Activated T-helper 17 cell treated with anti-CD3 and anti-CD28 coated beads, Interleukin-2, amount 50 U/mL, for 72 hours (primary cell): ENCODE data around the gene SNF8. TPM values are rescaled to one million over a fixed set of nuclear protein-coding genes. Genes with fewer than 3 reads are reported as not detected.
"Not testable (repeated sequence)": the region's sequence is repeated elsewhere in the genome, so short reads cannot be mapped to it uniquely, and the experiment has no call there.

Experiments
- ATAC-seq: fragments of 150-1000 bp; cut with Tn5 transposase; replicated peaks from 2 replicates; pipeline ENCODE4 v1.10.0; 2021; ENCODE audit warnings: mild to moderate bottlenecking, moderate library complexity
- H3K27ac Mint-ChIP-seq: one replicate; pipeline ENCODE4 v1.8.0; 2022; ENCODE audit warnings: mixed read lengths
- H3K27me3 Mint-ChIP-seq: one replicate; pipeline ENCODE4 v1.8.0; 2022; ENCODE audit warnings: mixed read lengths
- H3K36me3 Mint-ChIP-seq: one replicate; pipeline ENCODE4 v1.8.0; 2022; ENCODE audit warnings: low read depth, mild to moderate bottlenecking, mixed read lengths
- H3K4me1 Mint-ChIP-seq: one replicate; pipeline ENCODE4 v1.8.0; 2022; ENCODE audit warnings: mixed read lengths
- H3K4me3 Mint-ChIP-seq: one replicate; pipeline ENCODE4 v1.8.0; 2022; ENCODE audit warnings: mild to moderate bottlenecking, mixed read lengths
- H3K9me3 Mint-ChIP-seq: one replicate; pipeline ENCODE4 v1.8.0; 2022; ENCODE audit warnings: mixed read lengths
- total RNA-seq, 2 donors: library from RNA; stranded (reverse); gene quantifications; one replicate each; pipeline ENCODE4 v1.2.3, GENCODE V29; 2022

The SNF8 gene
- total RNA-seq, 2 donors from 2014 or later: 62.7 to 127 TPM

DNA sequence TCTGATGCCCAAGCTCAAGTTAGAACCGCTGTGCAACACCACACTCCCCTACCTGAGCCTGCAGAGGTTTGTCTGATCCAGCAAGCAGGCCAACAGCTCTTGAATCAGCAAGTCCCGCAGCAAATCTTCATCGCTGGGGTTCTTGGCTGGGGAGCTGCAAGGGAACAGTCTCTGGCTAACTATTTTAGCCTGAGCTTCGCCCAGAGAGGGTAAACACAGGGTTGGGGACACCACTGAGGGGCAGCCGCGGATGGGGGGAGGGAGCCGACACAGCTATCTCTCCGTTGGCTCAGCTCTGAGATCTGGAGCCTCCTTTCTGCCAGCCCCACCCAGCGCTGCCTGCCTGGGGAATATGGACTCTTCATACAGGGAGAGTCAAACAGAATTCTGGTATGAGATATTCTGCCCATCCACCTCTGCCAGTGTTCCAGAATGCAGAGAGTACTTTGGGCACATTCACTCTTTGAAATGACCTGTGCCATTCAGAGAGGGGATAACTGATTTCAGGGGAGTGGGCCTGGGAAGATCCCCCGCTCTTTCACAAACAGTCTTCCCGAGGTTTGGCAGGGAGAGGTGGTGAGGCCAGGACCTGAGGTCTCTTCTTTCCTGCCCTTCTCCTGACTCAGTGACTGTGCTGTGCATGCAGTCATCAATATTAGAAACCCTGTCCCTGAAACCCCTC lies 16.3 kb upstream of the SNF8 start:
- ATAC-seq: no peak
- Mint-ChIP-seq H3K27ac (no peak overlapping the region), H3K4me3 (no peak overlapping the region), H3K4me1 (no peaks in the 10 kb centered on the region), H3K27me3 (peaks cover 32% of the 10 kb centered on the region), H3K9me3 (no peaks in the 10 kb centered on the region), H3K36me3 (no peaks in the 10 kb centered on the region)

DNA sequence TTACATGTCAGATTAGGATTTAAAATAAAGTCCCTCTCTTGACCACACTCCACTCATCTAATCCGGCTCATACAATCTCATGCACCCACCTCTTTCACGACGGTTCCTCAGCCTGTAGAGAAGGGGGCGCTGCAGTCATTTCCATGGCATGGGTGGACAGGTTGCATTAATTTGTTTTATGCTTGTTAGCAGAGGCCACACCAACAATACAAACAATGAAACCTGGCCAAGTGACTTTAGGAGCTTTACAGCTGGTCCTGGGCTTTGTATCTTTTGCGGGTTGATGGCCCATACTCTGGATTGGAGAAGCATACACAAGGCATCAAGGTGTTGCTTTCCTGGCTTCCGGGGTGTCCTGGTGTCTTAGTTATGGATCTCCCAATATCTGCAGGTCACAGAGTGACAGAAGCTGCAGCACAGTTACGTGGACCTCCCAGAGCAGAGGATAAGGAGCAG lies 9.7 kb upstream of the SNF8 start:
- Mint-ChIP-seq H3K9me3 (no peaks in the 10 kb centered on the region), H3K4me3 (no peak overlapping the region), H3K27ac (no peak overlapping the region), H3K36me3 (no peaks in the 10 kb centered on the region), H3K4me1 (no peaks in the 10 kb centered on the region), H3K27me3 (peaks cover 20% of the 10 kb centered on the region)
- no peak for ATAC-seq

DNA sequence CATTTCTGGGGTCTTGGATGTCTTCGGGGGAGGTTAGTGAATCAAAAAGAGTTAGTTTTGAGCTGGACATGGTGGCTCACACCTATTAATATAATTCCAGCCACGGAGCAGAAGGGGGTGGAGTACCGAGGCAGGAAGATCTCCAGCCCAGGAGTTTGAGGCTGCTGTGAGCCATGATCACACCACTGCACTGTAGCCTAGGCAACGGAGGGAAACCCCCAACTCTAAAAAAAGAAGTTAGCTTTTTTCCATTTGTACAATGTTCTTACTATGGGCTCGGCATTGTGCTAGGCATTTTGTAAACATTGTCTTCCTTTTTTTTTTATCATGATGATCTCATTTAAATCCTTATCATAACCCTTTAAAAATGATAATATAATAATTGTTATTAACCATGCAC lies 8.3 kb upstream of the SNF8 start:
- Mint-ChIP-seq H3K27ac (no peak overlapping the region), H3K9me3 (no peaks in the 10 kb centered on the region)
- peak; percentile 37 for ATAC-seq

DNA sequence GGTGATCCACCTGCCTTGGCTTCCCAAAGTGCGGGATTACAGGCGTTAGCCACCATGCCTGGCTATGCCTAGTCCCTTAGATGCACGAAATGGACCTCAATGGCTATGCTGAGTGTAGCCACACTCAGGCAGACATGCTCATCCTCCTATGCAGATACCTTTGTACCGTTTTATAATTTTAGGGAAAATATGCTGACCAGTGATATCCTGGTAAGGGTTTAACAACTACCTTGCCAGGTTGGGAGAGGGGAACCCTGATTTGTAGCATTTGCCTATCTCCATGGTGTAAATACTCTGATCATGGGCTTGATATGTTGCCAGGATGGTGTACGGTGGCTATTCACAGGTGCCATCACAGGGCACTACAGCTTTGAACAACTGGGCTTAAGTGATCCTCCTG lies 6.9 kb upstream of the SNF8 start:
- Mint-ChIP-seq H3K9me3 (no peaks in the 10 kb centered on the region), H3K27me3 (peaks cover 14% of the 10 kb centered on the region), H3K27ac (no peak overlapping the region), H3K4me1 (no peaks in the 10 kb centered on the region), H3K36me3 (no peaks in the 10 kb centered on the region), H3K4me3 (no peak overlapping the region)
- ATAC-seq: no peak

More for the DNA sequence above, 8.3 kb upstream of the SNF8 start:
- Mint-ChIP-seq H3K27me3 (peaks cover 17% of the 10 kb centered on the region), H3K4me1 (no peaks in the 10 kb centered on the region), H3K36me3 (no peaks in the 10 kb centered on the region), H3K4me3 (no peak overlapping the region)

DNA sequence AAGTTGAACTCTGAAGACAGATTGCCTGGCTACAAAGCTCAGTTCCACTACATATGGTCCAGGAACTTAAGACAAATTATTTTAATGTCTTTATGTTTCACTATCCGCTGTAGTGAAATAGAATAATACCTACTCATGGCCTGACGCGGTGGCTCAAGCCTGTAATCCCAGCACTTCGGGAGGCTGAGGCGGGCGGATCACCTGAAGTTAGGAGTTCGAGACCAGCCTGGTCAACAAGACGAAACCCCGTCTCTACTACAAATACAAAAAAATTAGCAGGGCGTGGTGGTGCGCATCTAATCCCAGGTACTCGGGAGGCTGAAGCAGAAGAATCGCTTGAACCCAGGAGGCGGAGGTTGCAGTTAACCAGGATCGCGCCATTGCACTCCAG lies 614 bp upstream of the SNF8 start:
- not testable (repeated sequence) for H3K9me3 Mint-ChIP-seq, ATAC-seq, H3K4me1 Mint-ChIP-seq, H3K27me3 Mint-ChIP-seq
- Mint-ChIP-seq H3K36me3 (peaks cover 30% of the 10 kb centered on the region), H3K4me3 (peak overlapping the region; percentile 90), H3K27ac (peak overlapping the region; percentile 94)

DNA sequence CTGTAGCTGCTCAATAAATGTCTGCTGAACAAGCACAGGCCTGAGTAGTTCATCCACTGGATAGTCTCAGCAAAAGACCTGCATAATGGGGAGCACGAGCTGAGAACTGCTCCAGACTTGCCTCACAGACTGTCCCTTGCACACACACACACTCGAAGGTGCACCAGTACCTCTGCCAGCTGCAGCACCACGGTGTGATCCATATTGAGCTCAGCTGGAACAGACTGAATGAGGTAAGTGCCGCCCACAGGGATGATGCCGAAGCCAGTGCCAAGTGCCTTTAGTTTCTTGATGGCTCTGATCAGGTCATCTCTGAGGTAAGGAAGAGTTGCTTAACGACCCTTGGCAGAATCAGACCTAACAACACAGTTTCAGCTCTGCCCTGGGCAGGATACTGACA lies 11.6 kb downstream of the SNF8 start:
- H3K9me3 Mint-ChIP-seq: no peaks in the 10 kb centered on the region
- H3K27ac Mint-ChIP-seq: peak overlapping the region; percentile 56
- H3K4me1 Mint-ChIP-seq: peaks cover 5% of the 10 kb centered on the region
- H3K36me3 Mint-ChIP-seq: peaks cover 100% of the 10 kb centered on the region
- H3K4me3 Mint-ChIP-seq: no peak overlapping the region
- no peak for ATAC-seq
- H3K27me3 Mint-ChIP-seq: no peaks in the 10 kb centered on the region

DNA sequence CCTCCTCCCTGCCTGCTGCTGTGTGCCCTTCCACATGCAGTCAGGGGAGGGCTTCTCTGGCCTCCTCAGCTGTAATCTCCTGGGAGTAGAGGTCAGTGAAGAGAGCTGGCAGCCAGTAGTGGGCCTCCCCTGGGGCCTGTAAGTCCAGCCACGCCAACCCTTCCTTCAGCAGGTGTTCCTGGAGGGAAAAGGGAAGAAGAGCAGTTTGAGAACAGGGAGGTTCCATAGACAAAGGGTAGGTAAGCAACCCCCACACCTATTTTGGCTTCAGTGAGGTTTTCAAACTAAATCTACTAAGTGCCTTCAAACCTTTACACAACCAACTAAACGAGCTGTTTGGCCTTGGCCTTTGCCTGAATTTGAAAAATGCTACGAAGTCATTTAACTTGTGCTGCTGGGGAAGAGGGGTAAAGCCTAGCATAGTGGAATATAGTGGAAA lies 14.2 kb downstream of the SNF8 start:
- ATAC-seq: no peak
- H3K27ac Mint-ChIP-seq: peak overlapping the region; percentile 69
- peaks cover 5% of the 10 kb centered on the region for H3K4me1 Mint-ChIP-seq
- H3K4me3 Mint-ChIP-seq: no peak overlapping the region
- peaks cover 100% of the 10 kb centered on the region for H3K36me3 Mint-ChIP-seq
- no peaks in the 10 kb centered on the region for H3K9me3 Mint-ChIP-seq
- H3K27me3 Mint-ChIP-seq: no peaks in the 10 kb centered on the region

DNA sequence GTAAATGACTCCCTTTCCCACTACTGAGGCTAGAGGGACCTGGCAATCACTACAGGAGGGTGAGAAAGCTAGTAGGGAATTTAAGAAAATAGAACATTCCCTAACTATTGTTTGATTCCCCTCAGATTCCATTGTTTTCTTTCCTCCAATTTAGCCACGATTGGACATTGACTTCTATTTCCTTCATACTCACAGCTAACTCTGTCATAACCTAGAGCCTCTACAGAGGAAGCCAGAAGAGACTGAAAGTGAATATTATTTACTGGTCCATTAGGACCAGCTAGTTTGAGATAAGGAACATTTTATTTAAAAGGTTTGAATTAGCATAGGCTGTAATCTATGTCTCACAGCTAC lies 14.9 kb downstream of the SNF8 start:
- Mint-ChIP-seq H3K36me3 (peaks cover 100% of the 10 kb centered on the region), H3K4me3 (no peak overlapping the region), H3K4me1 (peaks cover 5% of the 10 kb centered on the region), H3K9me3 (no peaks in the 10 kb centered on the region), H3K27ac (peak overlapping the region; percentile 69), H3K27me3 (no peaks in the 10 kb centered on the region)
- no peak for ATAC-seq

DNA sequence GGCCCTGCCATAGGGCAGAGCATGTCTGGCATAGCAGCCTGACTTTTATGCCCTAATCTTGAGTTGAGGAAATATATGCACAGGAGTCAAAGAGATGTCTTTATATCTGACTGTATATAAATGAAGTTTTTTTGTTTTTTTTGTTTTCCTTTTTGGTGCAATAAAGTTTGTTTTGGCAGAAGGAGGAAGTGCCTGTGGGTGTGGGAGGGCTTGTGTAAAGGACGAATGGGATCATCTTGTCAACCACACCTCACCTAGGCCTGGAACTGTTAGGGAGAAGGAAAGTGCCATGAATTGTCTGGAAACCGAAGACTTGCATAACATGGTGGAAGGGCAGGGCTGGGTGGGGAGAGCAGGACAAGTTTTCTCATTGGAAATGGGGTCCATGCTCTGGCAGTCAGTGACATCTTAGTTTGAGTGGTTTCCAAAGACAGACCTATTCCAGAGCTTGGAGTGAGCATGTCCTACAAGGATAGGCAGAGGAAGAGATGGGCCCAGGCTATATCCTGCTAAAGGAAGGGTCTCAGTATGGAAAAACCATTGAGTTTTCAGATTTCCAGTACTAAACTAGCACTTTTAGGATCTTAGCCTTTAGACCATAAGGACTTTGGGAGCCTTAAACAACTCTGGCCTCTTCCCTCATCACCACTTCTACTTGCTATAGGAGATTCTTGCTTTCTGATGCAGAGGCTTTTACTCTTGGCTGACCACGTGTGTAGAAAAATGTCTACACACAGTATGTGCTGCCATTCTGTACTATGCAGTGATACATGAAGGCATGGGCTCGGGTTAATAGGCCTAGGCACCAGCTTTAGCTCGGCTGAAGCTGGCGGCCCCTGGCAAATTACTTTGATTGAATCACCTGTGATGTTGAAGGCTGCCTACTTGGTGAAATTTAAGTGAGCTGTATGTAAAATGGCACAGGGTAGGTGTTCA lies 15.5 kb downstream of the SNF8 start:
- Mint-ChIP-seq H3K4me3 (no peak overlapping the region), H3K27me3 (no peaks in the 10 kb centered on the region), H3K27ac (peak overlapping the region; percentile 41), H3K4me1 (peaks cover 5% of the 10 kb centered on the region), H3K36me3 (peaks cover 100% of the 10 kb centered on the region), H3K9me3 (no peaks in the 10 kb centered on the region)
- ATAC-seq: no peak

DNA sequence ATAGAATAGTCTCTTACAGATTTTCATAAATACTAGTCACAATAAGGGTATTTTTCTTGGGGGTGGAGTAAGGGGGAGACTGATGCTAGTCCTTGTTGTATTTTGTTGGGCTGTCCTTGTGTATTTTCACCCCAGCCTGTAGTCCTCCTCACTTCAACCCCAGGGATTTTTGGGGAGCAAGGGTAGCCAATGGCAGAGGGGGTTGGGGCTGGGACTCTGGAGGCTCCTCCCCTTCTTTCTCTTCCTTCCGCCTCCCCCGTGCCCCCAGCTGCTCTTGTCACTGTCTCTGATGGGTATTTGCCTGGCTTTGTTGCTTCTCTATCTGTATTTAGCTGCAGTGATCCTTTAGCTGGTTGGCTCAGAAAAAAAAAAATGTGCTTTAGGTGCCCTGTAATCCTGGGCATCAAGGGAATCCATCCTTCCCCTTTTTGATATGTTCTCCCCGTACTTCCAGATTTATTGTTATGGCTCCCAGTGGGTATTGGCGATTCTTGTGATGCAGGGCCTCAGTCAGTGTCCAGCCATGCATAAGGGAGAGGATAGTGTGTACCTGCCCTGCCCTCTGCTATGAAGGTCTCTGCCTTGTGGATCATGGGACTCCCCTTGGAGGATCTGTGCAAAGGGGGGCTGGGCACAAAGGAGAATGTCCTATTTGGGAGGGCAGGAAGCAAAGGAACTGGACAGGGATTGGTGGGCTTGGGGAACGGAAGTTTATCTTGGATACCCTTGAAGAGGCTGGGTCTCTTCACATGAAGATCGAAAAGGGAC lies 16.5 kb downstream of the SNF8 start:
- Mint-ChIP-seq H3K4me1 (peaks cover 5% of the 10 kb centered on the region), H3K27me3 (no peaks in the 10 kb centered on the region), H3K27ac (peak overlapping the region; percentile 41), H3K9me3 (no peaks in the 10 kb centered on the region), H3K36me3 (peaks cover 100% of the 10 kb centered on the region), H3K4me3 (no peak overlapping the region)
- no peak for ATAC-seq

DNA sequence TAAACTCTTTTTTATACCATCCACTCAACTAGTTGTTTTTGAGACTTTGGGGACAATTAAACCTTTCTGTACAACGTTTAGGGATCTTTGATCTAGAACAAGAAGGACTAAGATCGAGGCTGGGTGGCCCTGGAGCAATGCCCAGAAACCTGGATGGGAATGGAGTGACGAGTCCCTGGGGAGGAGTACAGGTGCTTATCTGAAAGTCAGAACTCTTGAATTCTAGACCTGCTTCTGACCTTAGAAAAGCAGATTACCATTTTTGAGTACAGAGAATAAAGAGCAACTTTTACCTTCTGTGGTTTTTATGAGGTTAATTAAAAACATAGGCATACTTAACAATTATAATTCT lies 18.7 kb downstream of the SNF8 start:
- ATAC-seq: no peak
- Mint-ChIP-seq H3K9me3 (no peaks in the 10 kb centered on the region), H3K36me3 (peaks cover 100% of the 10 kb centered on the region), H3K27ac (peak overlapping the region; percentile 53), H3K27me3 (no peaks in the 10 kb centered on the region), H3K4me3 (no peak overlapping the region), H3K4me1 (peaks cover 5% of the 10 kb centered on the region)

DNA sequence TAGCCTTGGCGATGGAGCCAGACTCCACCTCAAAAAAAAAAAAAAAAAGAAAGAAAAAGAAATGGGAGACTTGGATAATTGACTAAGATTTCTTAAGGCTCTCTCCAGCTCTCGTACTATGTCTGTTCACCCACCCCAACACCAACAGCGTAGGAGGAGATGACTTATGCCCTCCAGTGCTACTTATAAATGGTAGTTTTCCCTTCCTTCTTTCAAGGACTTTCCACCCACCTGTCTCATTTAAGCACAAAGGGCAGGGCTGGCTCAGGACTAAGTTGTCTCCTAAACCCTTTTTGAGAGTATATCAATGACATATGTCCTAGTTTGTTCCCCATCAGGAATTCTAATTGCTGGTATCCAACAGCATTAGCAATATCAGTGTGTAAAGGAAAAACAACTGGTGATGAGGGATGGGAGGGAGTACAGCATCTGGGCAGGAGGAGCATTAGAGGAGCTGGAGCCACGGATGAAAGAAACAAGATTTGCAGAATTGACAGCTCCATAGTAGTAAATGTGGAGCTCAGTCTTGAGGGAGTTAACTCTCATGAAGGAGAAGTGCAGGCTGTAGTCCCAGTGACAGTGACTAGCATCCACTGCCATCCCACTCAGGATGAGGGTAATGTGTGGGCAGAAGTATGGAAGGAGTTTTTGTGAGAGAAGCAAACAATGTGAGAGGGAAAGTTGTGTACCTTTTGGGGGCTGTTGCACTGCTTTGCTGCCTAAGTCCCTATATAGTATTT lies 19.2 kb downstream of the SNF8 start:
- H3K4me3 Mint-ChIP-seq: no peak overlapping the region
- peak; percentile 43 for ATAC-seq
- H3K27ac Mint-ChIP-seq: peak overlapping the region; percentile 53

DNA sequence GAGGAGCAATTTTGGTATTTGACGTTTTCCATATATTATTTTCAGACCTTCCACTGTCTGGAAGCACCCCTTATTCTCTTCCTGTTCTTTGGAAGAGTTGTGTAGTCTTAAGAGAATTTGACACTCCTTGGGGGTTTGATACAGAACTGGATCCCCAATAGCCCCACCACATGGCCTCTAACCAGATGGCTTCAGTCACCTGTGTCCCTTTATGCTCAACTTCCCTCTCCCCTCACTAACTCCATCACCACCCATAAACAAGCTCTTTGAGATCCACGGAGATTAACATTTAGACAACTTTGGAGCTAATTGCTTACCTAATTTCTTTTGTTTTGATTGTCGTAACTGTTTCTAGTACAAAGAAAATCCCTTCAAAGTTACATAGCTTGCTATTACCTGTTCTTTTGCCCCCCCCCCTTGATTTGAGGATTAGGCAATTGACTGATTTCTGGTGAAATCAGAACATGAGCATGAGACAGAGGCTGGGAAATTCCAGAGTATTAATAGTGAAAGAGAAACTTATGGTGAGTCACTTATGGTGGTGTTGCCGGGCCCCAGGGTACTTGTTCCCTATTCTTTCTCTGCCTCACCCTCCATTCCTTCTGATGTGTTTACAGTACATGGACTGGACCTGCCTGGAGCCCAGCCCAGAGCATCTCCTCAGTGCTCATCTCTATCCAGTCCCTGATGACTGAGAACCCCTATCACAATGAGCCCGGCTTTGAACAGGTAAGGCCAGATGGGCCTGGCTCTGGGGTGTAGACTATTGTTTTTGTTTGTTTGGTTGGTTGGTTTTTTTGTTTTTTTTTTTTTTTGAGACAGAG lies 29.0 kb downstream of the SNF8 start:
- H3K36me3 Mint-ChIP-seq: peaks cover 100% of the 10 kb centered on the region
- H3K9me3 Mint-ChIP-seq: no peaks in the 10 kb centered on the region
- ATAC-seq: peak; percentile 99
- no peaks in the 10 kb centered on the region for H3K27me3 Mint-ChIP-seq
- H3K27ac Mint-ChIP-seq: peak overlapping the region; percentile 98
- H3K4me3 Mint-ChIP-seq: peak overlapping the region; percentile 95
- H3K4me1 Mint-ChIP-seq: peaks cover 46% of the 10 kb centered on the region

More for the DNA sequence above, 19.2 kb downstream of the SNF8 start:
- H3K4me1 Mint-ChIP-seq: peaks cover 9% of the 10 kb centered on the region
- H3K36me3 Mint-ChIP-seq: peaks cover 100% of the 10 kb centered on the region
- H3K9me3 Mint-ChIP-seq: no peaks in the 10 kb centered on the region
- no peaks in the 10 kb centered on the region for H3K27me3 Mint-ChIP-seq
